HFFc6 (cell line): ENCODE results near the gene TIGD6. TPM values are rescaled to one million over a fixed set of nuclear protein-coding genes. Genes with fewer than 3 reads are reported as not detected.
A peak's percentile ranks its signal among the peaks of the same experiment; 100 is the strongest.

Experiments
- DNase-seq: peaks from one replicate; pipeline ENCODE4 v3.0.0-alpha.2; 2018
- H3K27ac Mint-ChIP-seq: 2 replicates; pipeline ENCODE4 v1.8.0; 2020; ENCODE audit warnings: mild to moderate bottlenecking, mixed read lengths
- H3K27me3 Mint-ChIP-seq: 2 replicates; pipeline ENCODE4 v1.8.0; 2021; ENCODE audit warnings: mild to moderate bottlenecking, moderate library complexity, mixed read lengths; ENCODE audit not compliant: insufficient read depth
- H3K36me3 Mint-ChIP-seq: 2 replicates; pipeline ENCODE4 v1.8.0; 2021; ENCODE audit warnings: low read depth, mixed read lengths
- H3K4me1 Mint-ChIP-seq: 2 replicates; pipeline ENCODE4 v1.8.0; 2020; ENCODE audit warnings: low read depth, mixed read lengths
- H3K4me3 Mint-ChIP-seq: 2 replicates; pipeline ENCODE4 v1.8.0; 2020; ENCODE audit warnings: mild to moderate bottlenecking, moderate library complexity, mixed read lengths
- H3K9me3 Mint-ChIP-seq: 2 replicates; pipeline ENCODE4 v1.8.0; 2020; ENCODE audit warnings: mild to moderate bottlenecking, mixed read lengths
- CTCF ChIP-seq: fragments of 200-600 bp; sonication (generic); IDR thresholded peaks from 2 replicates; pipeline ENCODE4 v1.5.0; 2021; ENCODE audit warnings: antibody characterized with exemption, mild to moderate bottlenecking
- total RNA-seq, 6 experiments: library from RNA; stranded (reverse); fragmentation: NEBNext Ultra II Directional; extraction: Animal tissue kit (Norgen Biotek cat#: 25700); gene quantifications; 2 replicates in 1 of 6; 3 replicates in 5 of 6; pipeline ENCODE4 v1.2.3, GENCODE V29; 2021

TIGD6 gene
- total RNA-seq, 6 experiments from 2014 or later = 6.6 to 7.5 (median 7.2) TPM

- Mint-ChIP-seq H3K4me3 (no peak overlapping the region), H3K9me3 (no peaks in the 10 kb centered on the region), H3K4me1 (peaks cover 48% of the 10 kb centered on the region), H3K36me3 (no peaks in the 10 kb centered on the region), H3K27me3 (peaks cover 6% of the 10 kb centered on the region), H3K27ac (no peak overlapping the region)
- peak; percentile 43 for DNase-seq
- no peak for TF ChIP-seq CTCF
Measured at GRCh38 chr5:149956685-149957084, 43.8 kb downstream of the TIGD6 start.

GRCh38 chr5:149954798-149955197, 45.7 kb downstream of the TIGD6 start:
- Mint-ChIP-seq H3K36me3 (no peaks in the 10 kb centered on the region), H3K9me3 (no peaks in the 10 kb centered on the region), H3K27ac (no peak overlapping the region), H3K4me3 (no peak overlapping the region), H3K27me3 (peaks cover 7% of the 10 kb centered on the region), H3K4me1 (peaks cover 33% of the 10 kb centered on the region)
- TF ChIP-seq CTCF = no peak
- no peak for DNase-seq

DNA sequence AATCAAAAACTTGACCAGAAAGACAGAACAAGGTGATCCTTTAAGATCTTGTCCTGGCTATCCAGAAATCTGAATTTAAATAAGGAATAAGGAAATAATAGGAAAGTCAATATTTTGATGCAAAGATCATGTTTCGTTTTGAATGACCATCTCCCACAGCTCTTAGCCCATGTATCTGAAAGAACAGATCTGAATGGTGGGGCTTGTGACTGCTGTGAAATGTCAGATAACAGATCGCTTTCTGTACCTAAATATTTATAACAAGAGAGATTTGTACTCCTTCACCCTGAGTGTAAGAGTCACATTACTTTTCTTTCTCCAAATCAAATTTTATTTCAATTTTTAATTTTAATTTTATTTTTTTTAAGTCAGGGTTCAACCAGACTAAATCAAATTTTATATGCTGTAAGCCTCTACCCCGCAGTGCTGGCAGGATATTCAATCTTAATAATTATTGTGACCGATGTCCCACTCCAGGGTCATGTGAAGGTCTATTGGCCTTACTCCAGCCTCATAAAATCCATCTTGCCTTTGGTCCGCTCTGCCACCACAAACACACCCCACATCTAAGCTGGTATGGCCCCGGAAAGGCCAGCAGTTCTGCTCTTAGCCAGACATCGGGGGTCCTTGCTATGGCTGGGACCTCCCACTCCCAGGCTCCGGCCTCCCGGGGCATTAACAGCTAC, 46.9 kb downstream of the TIGD6 start:
- H3K36me3 Mint-ChIP-seq = no peaks in the 10 kb centered on the region

DNA sequence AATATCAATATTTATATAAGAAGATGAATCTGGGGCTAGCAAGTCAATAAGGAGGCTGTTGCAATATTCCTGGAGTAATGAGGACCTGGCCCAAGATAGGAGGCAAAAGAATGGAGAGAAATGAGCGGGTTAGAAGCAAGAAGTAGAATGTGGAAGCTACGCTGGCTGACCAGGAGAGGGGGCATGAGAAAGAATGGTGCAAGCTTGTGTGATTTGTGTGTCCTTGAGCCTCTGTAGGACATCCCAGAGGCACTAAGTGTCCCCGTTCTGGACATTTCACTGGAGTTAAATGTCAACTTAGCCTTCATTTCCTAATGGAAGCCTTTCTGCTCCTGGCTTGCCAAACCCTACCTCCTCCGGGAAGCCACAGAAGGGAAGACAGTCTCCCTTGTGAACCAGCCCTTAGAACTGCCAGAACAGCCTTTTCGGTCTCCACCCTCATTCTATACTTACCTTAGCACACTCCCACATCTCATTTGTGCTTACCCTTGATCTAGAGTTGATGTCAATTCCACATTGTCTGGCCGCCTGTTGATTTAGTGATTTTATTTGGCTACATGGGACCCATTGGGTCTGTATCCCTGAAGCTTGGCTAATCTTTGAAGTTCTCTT, 49.2 kb downstream of the TIGD6 start:
- Mint-ChIP-seq H3K4me3 (no peak overlapping the region), H3K36me3 (no peaks in the 10 kb centered on the region), H3K27ac (no peak overlapping the region), H3K9me3 (no peaks in the 10 kb centered on the region), H3K27me3 (peaks cover 14% of the 10 kb centered on the region), H3K4me1 (no peaks in the 10 kb centered on the region)
- 0 out of 2 replicates have a peak, but pooled peaks have one; percentile 13 for TF ChIP-seq CTCF
- no peak for DNase-seq

More for the DNA sequence above, 46.9 kb downstream of the TIGD6 start:
- Mint-ChIP-seq H3K4me3 (no peak overlapping the region), H3K27me3 (peaks cover 7% of the 10 kb centered on the region), H3K4me1 (peaks cover 22% of the 10 kb centered on the region; the same call in 1 of the 2 replicates), H3K27ac (no peak overlapping the region), H3K9me3 (no peaks in the 10 kb centered on the region)
- TF ChIP-seq CTCF = no peak
- DNase-seq = no peak

DNA sequence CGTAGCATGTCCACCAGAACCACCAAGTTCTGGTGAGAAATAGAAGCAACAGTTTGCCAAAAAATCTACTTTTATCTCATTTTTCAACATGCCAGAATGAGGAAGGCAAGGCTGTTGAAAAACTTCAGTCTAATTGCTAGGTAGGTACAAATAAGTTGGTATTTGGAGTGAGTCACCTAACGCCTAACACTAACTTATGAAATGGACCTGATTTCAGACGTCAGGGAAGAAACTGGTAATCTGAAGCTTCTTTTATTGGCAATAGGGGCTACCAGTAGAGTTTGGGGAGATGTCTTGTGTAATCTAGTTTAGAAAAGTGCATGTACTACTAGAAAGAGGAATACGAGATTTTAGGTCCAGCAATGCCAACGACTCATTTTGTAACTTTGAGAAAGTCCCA, 51.5 kb downstream of the TIGD6 start:
- Mint-ChIP-seq H3K9me3 (no peaks in the 10 kb centered on the region), H3K36me3 (no peaks in the 10 kb centered on the region), H3K4me1 (no peaks in the 10 kb centered on the region), H3K4me3 (no peak overlapping the region), H3K27ac (no peak overlapping the region), H3K27me3 (peaks cover 16% of the 10 kb centered on the region)
- no peak for TF ChIP-seq CTCF
- DNase-seq = no peak
